Glomerular visceral epithelial cell (primary cell): Measurements from ENCODE around the gene PREX1.
"Not testable (repeated sequence)": the region's sequence is repeated elsewhere in the genome, so short reads cannot be mapped to it uniquely, and the experiment has no call there.

Experiments used
- DNase-seq: peaks from one replicate; pipeline ENCODE4 v3.0.0-alpha.2; 2016; ENCODE audit errors: extremely low spot score

Gene PREX1

GRCh38 chr20:48773837-48774418 lies 53.9 kb downstream of the PREX1 start:
- no peak for DNase-seq

- no peak for DNase-seq
Observed at GRCh38 chr20:48772183-48772976, 55.4 kb downstream of the PREX1 start.

- no peak for DNase-seq
Observed at GRCh38 chr20:48771542-48771941, 56.3 kb downstream of the PREX1 start.

- no peak for DNase-seq
Observed at GRCh38 chr20:48770700-48771442, 56.9 kb downstream of the PREX1 start.

GRCh38 chr20:48769069-48769983 lies 58.5 kb downstream of the PREX1 start:
- DNase-seq = no peak

GRCh38 chr20:48766961-48767960 lies 60.5 kb downstream of the PREX1 start:
- no peak for DNase-seq

GRCh38 chr20:48766205-48766604 lies 61.6 kb downstream of the PREX1 start:
- no peak for DNase-seq

- no peak for DNase-seq
Observed at GRCh38 chr20:48765359-48765758, 62.4 kb downstream of the PREX1 start.

GRCh38 chr20:48763216-48763914 lies 64.4 kb downstream of the PREX1 start:
- no peak for DNase-seq

- no peak for DNase-seq
Observed at GRCh38 chr20:48761874-48762273, 65.9 kb downstream of the PREX1 start.

GRCh38 chr20:48761023-48761785 lies 66.6 kb downstream of the PREX1 start:
- no peak for DNase-seq

- peak; percentile 31 for DNase-seq
Observed at GRCh38 chr20:48760403-48760983, 67.3 kb downstream of the PREX1 start.

- DNase-seq = no peak
Observed at GRCh38 chr20:48759631-48760245, 68.1 kb downstream of the PREX1 start.

- no peak for DNase-seq
Observed at GRCh38 chr20:48758206-48758820, 69.5 kb downstream of the PREX1 start.

- not testable (repeated sequence) for DNase-seq
Observed at GRCh38 chr20:48756774-48757173, 71.0 kb downstream of the PREX1 start.

- DNase-seq = no peak
Observed at GRCh38 chr20:48754292-48754691, 73.5 kb downstream of the PREX1 start.

GRCh38 chr20:48752963-48753362 lies 74.8 kb downstream of the PREX1 start:
- no peak for DNase-seq

GRCh38 chr20:48751871-48752270 lies 75.9 kb downstream of the PREX1 start:
- no peak for DNase-seq
